Kidney epithelial cell (primary cell): ENCODE measurements around the gene LENG8. TPM values are rescaled to one million over a fixed set of nuclear protein-coding genes. Genes with fewer than 3 reads are reported as not detected.

ENCODE experiments used
- DNase-seq: peaks from one replicate; pipeline ENCODE4 v3.0.0-alpha.2; 2010; ENCODE audit warnings: low read depth
- H3K27me3 ChIP-seq: 2 replicates; pipeline ENCODE4 v1.6.0; 2011; ENCODE audit warnings: low read length; ENCODE audit not compliant: control insufficient read depth, insufficient read depth
- H3K36me3 ChIP-seq: 2 replicates; pipeline ENCODE4 v1.5.1; 2011; ENCODE audit warnings: low read length; ENCODE audit not compliant: control insufficient read depth, insufficient read depth
- H3K4me3 ChIP-seq: 2 replicates; pipeline ENCODE4 v1.5.1; 2011; ENCODE audit warnings: low read depth, mild to moderate bottlenecking, control low read depth, low read length
- CTCF ChIP-seq: IDR thresholded peaks from 2 replicates; pipeline ENCODE4 v1.5.1; 2011; ENCODE audit warnings: mild to moderate bottlenecking, moderate library complexity, low read length, control low read depth, inconsistent platforms; ENCODE audit not compliant: insufficient read depth, poor library complexity, severe bottlenecking
- total RNA-seq: library from RNA; depleted of rRNA; stranded (reverse); fragments of >200 nt; gene quantifications from 2 replicates; pipeline ENCODE4 v1.2.3, GENCODE V29; 2015

The LENG8 gene
- total RNA-seq, 1 donor from 2014 or later = 61.3 TPM

- H3K27me3 ChIP-seq = peaks cover 63% of the 10 kb centered on the region
- no peak for DNase-seq
Observed at GRCh38 chr19:54416695-54417491, 32.1 kb upstream of the LENG8 start.

GRCh38 chr19:54418030-54418929, 30.7 kb upstream of the LENG8 start:
- H3K4me3 ChIP-seq = no peak overlapping the region
- peaks cover 69% of the 10 kb centered on the region for H3K27me3 ChIP-seq
- no peak for DNase-seq
- TF ChIP-seq CTCF = no peak
- no peaks in the 10 kb centered on the region for H3K36me3 ChIP-seq

More at GRCh38 chr19:54416695-54417491, 32.1 kb upstream of the LENG8 start:
- Histone ChIP-seq H3K36me3 (no peaks in the 10 kb centered on the region), H3K4me3 (no peak overlapping the region)
- TF ChIP-seq CTCF = no peak

- no peak for DNase-seq
- Histone ChIP-seq H3K27me3 (peaks cover 69% of the 10 kb centered on the region), H3K4me3 (no peak overlapping the region), H3K36me3 (no peaks in the 10 kb centered on the region)
- no peak for TF ChIP-seq CTCF
Observed at GRCh38 chr19:54418930-54419800, 29.8 kb upstream of the LENG8 start.

- Histone ChIP-seq H3K27me3 (peaks cover 60% of the 10 kb centered on the region), H3K36me3 (no peaks in the 10 kb centered on the region), H3K4me3 (no peak overlapping the region)
- no peak for TF ChIP-seq CTCF
- no peak for DNase-seq
Observed at GRCh38 chr19:54420068-54420382, 29.0 kb upstream of the LENG8 start.

GRCh38 chr19:54420383-54421168, 28.4 kb upstream of the LENG8 start:
- Histone ChIP-seq H3K27me3 (peaks cover 57% of the 10 kb centered on the region), H3K4me3 (no peak overlapping the region), H3K36me3 (no peaks in the 10 kb centered on the region)
- DNase-seq = no peak
- TF ChIP-seq CTCF = no peak
